Renal cortical epithelial cell (primary cell): ENCODE measurements around the gene ARHGAP5. TPM values are rescaled to one million over a fixed set of nuclear protein-coding genes. Genes with fewer than 3 reads are reported as not detected.

ENCODE experiments used
- DNase-seq: peaks from one replicate; pipeline ENCODE4 v3.0.0-alpha.2; 2011; ENCODE audit warnings: low read depth
- total RNA-seq: library from RNA; depleted of rRNA; stranded (reverse); fragments of >200 nt; gene quantifications from 2 replicates; pipeline ENCODE4 v1.2.3, GENCODE V29; 2014

ARHGAP5 gene
- total RNA-seq, 1 donor from 2014 or later: 235 TPM

DNA sequence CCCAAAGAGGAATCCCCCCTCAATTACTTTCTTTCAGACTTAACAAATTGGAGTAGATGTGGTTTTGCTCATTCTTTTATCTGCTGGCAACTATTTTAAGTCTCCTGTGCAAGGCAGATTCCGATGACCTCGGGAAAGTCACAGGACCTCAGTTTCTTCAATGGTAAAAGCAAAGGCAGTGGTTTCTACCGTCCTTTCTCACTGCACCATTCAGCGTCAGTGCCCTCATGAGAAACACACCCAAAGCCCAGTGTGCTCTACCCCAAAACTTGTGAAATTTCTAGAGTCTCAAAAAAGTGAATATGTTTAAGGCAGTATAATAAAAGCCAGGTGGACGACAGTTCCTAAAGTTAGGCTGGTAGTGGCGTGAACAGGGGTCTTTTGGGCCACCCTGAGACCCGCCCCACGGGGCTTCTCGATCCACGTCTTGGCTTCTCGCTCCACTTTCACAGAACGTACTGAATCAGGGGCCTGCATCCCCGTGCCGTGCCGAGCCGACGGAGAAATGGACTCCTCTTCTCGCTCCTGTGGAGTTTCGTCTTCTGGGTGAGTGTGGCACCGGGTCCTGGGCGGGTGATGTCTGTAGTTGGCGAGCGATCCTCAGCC, 1.3 kb upstream of the ARHGAP5 start:
- peak; percentile 37 for DNase-seq

DNA sequence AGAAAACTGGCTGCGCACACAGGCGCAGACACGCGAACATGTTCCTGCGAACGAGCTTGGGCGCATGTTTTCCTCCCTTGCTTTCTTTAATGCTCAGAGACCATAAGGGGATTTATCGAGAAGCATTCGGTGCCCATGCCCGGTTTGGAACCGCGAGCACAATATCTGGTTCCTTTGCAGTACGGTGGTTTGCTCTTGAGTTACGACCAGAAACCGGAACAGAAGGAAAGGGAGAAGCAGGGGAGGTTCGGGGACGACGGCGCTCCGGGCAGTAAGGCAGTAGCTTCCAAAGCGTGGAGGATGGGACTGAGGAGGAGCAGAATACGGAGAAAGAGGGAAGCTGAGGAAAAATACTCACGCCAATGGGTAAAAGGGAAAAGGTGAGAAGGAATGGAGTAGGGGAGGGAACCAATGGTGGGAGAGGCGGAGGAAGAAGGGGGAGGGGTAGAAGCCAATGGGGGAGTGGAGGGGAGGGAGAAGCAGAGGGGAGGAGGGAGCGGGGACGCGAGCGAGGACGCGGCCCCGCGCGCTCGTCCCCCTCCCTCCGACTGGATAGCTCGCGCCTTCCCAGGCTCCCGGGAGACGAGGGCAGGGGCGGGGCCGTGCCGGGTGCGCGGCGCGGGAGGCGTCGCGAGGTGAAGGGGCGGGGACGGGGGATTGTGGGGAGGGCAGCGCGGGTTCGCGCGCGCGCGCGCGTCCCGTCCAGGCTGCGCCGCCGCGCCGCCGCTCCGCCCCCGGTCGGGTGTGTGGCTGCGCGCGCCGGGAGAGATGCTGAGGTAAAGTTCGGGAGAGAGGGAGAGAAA, 625 bp upstream of the ARHGAP5 start:
- peak; percentile 87 for DNase-seq

- DNase-seq: peak; percentile 39
Observed at GRCh38 chr14:32078023-32078857, 1.1 kb downstream of the ARHGAP5 start.

GRCh38 chr14:32078858-32079216, 1.7 kb downstream of the ARHGAP5 start:
- peak; percentile 65 for DNase-seq

GRCh38 chr14:32079264-32079663, 2.2 kb downstream of the ARHGAP5 start:
- no peak for DNase-seq

GRCh38 chr14:32080001-32080510, 3.0 kb downstream of the ARHGAP5 start:
- no peak for DNase-seq

- DNase-seq: no peak
Observed at GRCh38 chr14:32081901-32082300, 4.8 kb downstream of the ARHGAP5 start.

DNA sequence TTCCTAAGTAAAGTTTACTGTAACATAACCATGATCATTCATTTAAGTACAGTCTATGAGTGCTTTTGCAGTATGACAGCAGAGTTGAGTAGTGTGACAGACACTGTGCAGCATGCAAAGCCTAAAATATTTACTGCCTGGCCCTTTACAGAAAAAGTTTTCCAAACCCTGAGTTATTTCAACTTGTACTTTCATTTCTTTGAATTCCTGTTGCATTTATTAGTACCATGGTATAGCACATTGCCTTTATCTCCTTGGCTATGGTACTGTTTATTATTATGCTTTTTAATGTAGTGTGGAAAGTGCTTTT, 6.2 kb downstream of the ARHGAP5 start:
- DNase-seq: no peak

DNA sequence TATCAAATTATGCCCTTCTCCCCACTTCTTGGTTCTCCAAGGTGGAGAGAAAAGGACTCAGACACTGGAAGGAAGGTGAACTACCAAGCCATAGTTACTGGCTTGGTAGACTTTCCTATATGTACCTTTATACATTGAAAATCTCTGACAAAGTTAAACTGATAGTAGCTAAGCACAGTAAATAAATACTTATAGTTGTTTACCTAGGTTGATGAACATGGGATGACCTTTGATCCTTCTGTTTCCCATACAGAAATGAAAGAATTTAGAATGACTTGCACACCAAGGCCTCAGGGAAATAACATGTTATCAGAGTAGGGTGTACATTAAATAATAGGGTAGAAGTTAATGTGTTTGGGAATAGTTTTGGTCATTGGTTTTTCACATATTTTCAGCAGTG, 6.7 kb downstream of the ARHGAP5 start:
- no peak for DNase-seq

DNA sequence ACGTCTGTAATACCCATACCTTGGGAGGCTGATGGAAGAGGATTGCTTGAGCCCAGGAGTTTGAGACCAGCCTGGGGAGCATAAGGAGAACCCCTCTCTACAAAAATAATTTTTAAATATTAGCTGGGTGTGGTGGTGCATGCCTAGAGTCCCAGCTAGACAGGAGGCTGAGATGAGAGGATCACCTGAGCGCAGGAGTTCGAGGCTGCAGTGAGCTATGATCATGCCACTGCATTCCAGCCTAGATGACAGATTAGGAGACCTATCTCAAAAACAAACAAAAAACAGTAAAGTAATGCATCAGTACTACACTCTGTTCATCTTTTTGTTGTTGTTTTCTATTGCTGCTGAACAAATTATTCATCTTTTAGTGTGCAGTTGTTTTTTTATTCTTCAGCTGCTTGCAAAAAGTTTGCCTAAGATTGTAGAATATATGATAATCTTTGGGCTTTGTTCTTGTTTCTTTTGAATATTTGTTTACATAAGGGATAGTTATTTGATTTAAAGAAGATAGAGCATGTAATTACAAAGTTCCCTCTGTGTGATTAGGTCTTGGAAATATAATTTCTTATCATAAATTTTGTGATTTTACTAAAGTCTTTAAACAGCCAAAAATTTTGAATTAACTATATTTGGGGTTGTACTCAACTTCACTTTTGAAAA, 8.2 kb downstream of the ARHGAP5 start:
- no peak for DNase-seq

DNA sequence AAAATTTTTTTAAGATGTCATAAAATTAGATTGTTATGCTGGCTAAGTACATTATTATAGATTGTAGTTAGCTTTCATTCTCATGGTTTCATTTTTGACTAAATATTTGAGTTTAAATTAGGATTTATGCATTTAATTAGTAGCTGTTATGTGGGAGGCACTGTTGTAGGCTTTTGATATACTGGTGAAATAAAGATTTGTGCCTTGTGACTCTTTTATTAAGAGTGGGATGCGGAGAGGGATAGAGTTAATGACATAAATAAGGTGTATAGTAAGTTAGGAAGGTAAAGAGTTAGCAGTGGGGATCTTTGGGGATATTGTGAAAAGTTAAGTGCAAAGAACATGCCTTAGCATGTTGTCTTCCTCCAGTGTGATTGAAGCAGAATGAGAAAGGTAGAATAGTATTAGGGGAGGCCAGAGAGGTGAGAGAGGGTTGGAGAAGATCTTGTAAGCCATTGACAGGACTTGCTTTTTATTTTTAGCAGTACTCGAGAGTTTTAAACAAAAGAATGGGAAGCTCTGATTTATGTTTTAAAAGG, 8.8 kb downstream of the ARHGAP5 start:
- DNase-seq: no peak

GRCh38 chr14:32087173-32087861, 10.2 kb downstream of the ARHGAP5 start:
- peak; percentile 79 for DNase-seq

GRCh38 chr14:32087907-32088306, 10.8 kb downstream of the ARHGAP5 start:
- no peak for DNase-seq

DNA sequence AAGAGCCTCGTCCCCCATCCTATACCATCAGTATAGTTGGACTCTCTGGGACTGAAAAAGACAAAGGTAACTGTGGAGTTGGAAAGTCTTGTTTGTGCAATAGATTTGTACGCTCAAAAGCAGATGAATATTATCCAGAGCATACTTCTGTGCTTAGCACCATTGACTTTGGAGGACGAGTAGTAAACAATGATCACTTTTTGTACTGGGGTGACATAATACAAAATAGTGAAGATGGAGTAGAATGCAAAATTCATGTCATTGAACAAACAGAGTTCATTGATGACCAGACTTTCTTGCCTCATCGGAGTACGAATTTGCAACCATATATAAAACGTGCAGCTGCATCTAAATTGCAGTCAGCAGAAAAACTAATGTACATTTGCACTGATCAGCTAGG, 13.6 kb downstream of the ARHGAP5 start:
- DNase-seq: no peak

- DNase-seq: no peak
Observed at GRCh38 chr14:32099473-32099872, 22.4 kb downstream of the ARHGAP5 start.

- no peak for DNase-seq
Observed at GRCh38 chr14:32100175-32100574, 23.1 kb downstream of the ARHGAP5 start.

GRCh38 chr14:32102152-32102787, 25.2 kb downstream of the ARHGAP5 start:
- no peak for DNase-seq

DNA sequence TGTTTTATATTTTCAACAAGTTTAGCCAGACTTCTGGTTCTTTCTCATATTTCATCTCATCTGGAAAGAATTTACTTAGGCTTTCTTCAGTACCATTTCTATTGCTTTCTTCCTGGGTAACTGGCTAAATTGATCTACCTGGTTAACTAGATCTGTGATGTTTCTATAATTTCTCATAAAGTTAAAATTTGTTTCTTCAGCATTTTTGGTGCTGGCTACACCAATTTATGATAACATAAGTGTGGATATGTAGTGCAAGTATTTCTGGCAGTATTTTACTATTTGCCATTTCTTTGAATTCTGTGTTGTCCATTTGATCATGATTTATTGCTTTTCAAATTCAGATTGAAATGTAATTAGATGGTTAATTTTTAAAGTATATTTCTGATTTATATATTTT, 25.9 kb downstream of the ARHGAP5 start:
- no peak for DNase-seq

- no peak for DNase-seq
Observed at GRCh38 chr14:32104308-32104707, 27.2 kb downstream of the ARHGAP5 start.

GRCh38 chr14:32104803-32105202, 27.7 kb downstream of the ARHGAP5 start:
- DNase-seq: no peak
